ENCODE results near the gene ADGRG3. TPM values are rescaled to one million over a fixed set of nuclear protein-coding genes. Genes with fewer than 3 reads are reported as not detected.

Gene ADGRG3
- polyA plus RNA-seq, 3 donors: 0.41 to 1.0 TPM; not detected in 1

GRCh38 chr16:57668630-57669475 lies 747 bp downstream of the ADGRG3 start:
- no peaks in the 10 kb centered on the region for H3K36me3 ChIP-seq (replicated peaks in 1 of 2; ENCODE audit: control insufficient read depth in 1 of 2, insufficient read depth in 2 of 2, low read length in 2 of 2)
- no peaks in the 10 kb centered on the region for H4K20me1 ChIP-seq (ENCODE audit: insufficient read depth, low read length)
- Mint-ChIP-seq H3K4me1 (peaks cover 52% of the 10 kb centered on the region), H3K9me3 (no peaks in the 10 kb centered on the region), H3K27me3 (ENCODE audit: low read depth in 3 of 3) (peaks cover 0 to 6% (median 2%) of the 10 kb centered on the region in 3 donors), H3K4me3 (peak overlapping the region in 1 of 2 donors; percentile 56), H3K36me3 (peaks cover 6% of the 10 kb centered on the region in 2 donors), H3K27ac (peak overlapping the region; percentile 23 to 92 (median 88))
- H3K4me1 ChIP-seq (ENCODE audit: control insufficient read depth in 1 of 2, insufficient read depth in 2 of 2, low read length in 2 of 2): peaks cover 36 to 40% of the 10 kb centered on the region in 2 donors
- H3K9ac ChIP-seq (ENCODE audit: insufficient read depth, low read length, poor library complexity, severe bottlenecking): peak overlapping the region; percentile 19
- H3K79me2 ChIP-seq (ENCODE audit: insufficient read depth, low read length): no peaks in the 10 kb centered on the region
- H3K4me3 ChIP-seq (replicated peaks in 1 of 3; ENCODE audit: low read depth in 2 of 3, low read length in 3 of 3): no peak overlapping the region
- 90% methylated on average over 16 of the region's 20 CpGs for WGBS (ENCODE audit: insufficient coverage)
- DNase-seq: no peak
- no peaks in the 10 kb centered on the region for H3K27me3 ChIP-seq (ENCODE audit: control insufficient read depth in 2 of 2, insufficient read depth in 2 of 2, low read length in 2 of 2)
- H3K27ac ChIP-seq (ENCODE audit: low read depth in 1 of 2, low read length in 2 of 2): peak overlapping the region in 1 of 2 donors; percentile 78
- no peaks in the 10 kb centered on the region for H3K9me3 ChIP-seq (replicated peaks in 1 of 2; ENCODE audit: control insufficient read depth in 1 of 2, insufficient read depth in 1 of 2, low read length in 2 of 2)
- TF ChIP-seq, protein P1, sequence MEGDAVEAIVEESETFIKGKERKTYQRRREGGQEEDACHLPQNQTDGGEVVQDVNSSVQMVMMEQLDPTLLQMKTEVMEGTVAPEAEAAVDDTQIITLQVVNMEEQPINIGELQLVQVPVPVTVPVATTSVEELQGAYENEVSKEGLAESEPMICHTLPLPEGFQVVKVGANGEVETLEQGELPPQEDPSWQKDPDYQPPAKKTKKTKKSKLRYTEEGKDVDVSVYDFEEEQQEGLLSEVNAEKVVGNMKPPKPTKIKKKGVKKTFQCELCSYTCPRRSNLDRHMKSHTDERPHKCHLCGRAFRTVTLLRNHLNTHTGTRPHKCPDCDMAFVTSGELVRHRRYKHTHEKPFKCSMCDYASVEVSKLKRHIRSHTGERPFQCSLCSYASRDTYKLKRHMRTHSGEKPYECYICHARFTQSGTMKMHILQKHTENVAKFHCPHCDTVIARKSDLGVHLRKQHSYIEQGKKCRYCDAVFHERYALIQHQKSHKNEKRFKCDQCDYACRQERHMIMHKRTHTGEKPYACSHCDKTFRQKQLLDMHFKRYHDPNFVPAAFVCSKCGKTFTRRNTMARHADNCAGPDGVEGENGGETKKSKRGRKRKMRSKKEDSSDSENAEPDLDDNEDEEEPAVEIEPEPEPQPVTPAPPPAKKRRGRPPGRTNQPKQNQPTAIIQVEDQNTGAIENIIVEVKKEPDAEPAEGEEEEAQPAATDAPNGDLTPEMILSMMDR (IDR thresholded peaks at IDR 0.05): no peak
- H3K4me2 ChIP-seq (replicated peaks; ENCODE audit: extremely low read depth, low read length, poor library complexity, severe bottlenecking): no peak overlapping the region
- intact Hi-C loops (cut with micrococcal nuclease): no loop called here
- no peak overlapping the region for H2AFZ ChIP-seq (ENCODE audit: insufficient read depth, low read depth, low read length, poor library complexity, severe bottlenecking)

DNA sequence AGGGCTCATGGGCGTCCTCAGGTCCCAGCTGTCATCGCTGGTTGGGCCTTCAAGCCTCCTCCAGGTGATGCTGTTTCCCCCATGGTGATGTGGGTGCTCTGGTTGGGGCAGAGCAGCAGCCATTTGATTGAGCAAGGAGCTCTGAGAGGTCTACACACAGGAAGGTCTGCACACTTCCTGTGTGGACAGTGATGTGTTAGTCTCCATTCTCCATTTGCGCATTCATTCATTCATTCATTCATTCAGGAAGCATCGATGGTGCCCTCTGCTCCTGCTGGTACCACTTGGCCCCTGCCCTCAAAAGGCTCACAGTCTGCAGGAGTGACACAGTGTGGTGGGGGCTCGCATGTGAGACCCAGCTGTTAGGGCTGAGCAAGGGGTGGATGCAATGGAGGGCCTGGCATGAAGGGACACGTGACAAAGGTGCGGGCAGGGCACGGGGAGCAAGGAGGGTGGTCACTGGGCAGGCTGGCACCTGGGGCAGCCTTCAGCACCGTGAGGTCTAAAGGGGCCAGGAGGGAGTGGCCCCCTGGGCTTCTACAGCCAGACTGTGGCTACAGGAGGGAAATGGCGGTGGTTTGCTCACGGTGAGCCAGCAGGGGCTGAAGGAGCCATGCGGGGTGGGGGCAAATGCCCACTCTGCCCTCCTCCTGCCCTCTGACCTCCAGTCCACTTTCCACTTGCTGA lies 1.5 kb downstream of the ADGRG3 start:
- peaks cover 36 to 40% of the 10 kb centered on the region in 2 donors for H3K4me1 ChIP-seq (ENCODE audit: control insufficient read depth in 1 of 2, insufficient read depth in 2 of 2, low read length in 2 of 2)
- H3K27me3 ChIP-seq (ENCODE audit: control insufficient read depth in 2 of 2, insufficient read depth in 2 of 2, low read length in 2 of 2): no peaks in the 10 kb centered on the region
- H3K4me1 Mint-ChIP-seq: peaks cover 49% of the 10 kb centered on the region
- H3K4me3 Mint-ChIP-seq: peak overlapping the region in 1 of 2 donors; percentile 56
- no peaks in the 10 kb centered on the region for H3K79me2 ChIP-seq (ENCODE audit: insufficient read depth, low read length)
- intact Hi-C loops (cut with micrococcal nuclease): no loop called here
- no peak overlapping the region for H2AFZ ChIP-seq (ENCODE audit: insufficient read depth, low read depth, low read length, poor library complexity, severe bottlenecking)
- no peaks in the 10 kb centered on the region for H4K20me1 ChIP-seq (ENCODE audit: insufficient read depth, low read length)
- no peak overlapping the region for H3K4me2 ChIP-seq (replicated peaks; ENCODE audit: extremely low read depth, low read length, poor library complexity, severe bottlenecking)
- no peaks in the 10 kb centered on the region for H3K9me3 ChIP-seq (replicated peaks in 1 of 2; ENCODE audit: control insufficient read depth in 1 of 2, insufficient read depth in 1 of 2, low read length in 2 of 2)
- peak overlapping the region in 6 of 7 donors; percentile 64 to 92 (median 89) for H3K27ac Mint-ChIP-seq
- H3K27ac ChIP-seq (ENCODE audit: low read depth in 1 of 2, low read length in 2 of 2): no peak overlapping the region
- DNase-seq: peak in 1 of 3 donors; percentile 33
- H3K36me3 Mint-ChIP-seq: peaks cover 6% of the 10 kb centered on the region in 2 donors
- no peak overlapping the region for H3K9ac ChIP-seq (ENCODE audit: insufficient read depth, low read length, poor library complexity, severe bottlenecking)
- peaks cover 0 to 7% (median 2%) of the 10 kb centered on the region in 3 donors for H3K27me3 Mint-ChIP-seq (ENCODE audit: low read depth in 3 of 3)
- no peaks in the 10 kb centered on the region for H3K36me3 ChIP-seq (replicated peaks in 1 of 2; ENCODE audit: control insufficient read depth in 1 of 2, insufficient read depth in 2 of 2, low read length in 2 of 2)
- TF ChIP-seq, protein P1 (IDR thresholded peaks at IDR 0.05): no peak
- H3K4me3 ChIP-seq (replicated peaks in 1 of 3; ENCODE audit: low read depth in 2 of 3, low read length in 3 of 3): no peak overlapping the region
- 71% methylated on average over 10 of the region's 12 CpGs for WGBS (ENCODE audit: insufficient coverage)
- no peaks in the 10 kb centered on the region for H3K9me3 Mint-ChIP-seq

Measured in CD14-positive monocyte (primary cell).